ENCODE data around the gene MMP26.
"Not testable (repeated sequence)": the region's sequence is repeated elsewhere in the genome, so short reads cannot be mapped to it uniquely, and the experiment has no call there.

MMP26 gene

GRCh38 chr11:4722616-4723534, 18.3 kb downstream of the MMP26 start:
- not testable (repeated sequence) for DNase-seq (ENCODE audit: low read depth)

GRCh38 chr11:4727171-4727570, 22.6 kb downstream of the MMP26 start:
- no peak for DNase-seq (ENCODE audit: low read depth)

- DNase-seq (ENCODE audit: low read depth), result no peak
Measured at GRCh38 chr11:4740735-4741134, 36.2 kb downstream of the MMP26 start.

DNA sequence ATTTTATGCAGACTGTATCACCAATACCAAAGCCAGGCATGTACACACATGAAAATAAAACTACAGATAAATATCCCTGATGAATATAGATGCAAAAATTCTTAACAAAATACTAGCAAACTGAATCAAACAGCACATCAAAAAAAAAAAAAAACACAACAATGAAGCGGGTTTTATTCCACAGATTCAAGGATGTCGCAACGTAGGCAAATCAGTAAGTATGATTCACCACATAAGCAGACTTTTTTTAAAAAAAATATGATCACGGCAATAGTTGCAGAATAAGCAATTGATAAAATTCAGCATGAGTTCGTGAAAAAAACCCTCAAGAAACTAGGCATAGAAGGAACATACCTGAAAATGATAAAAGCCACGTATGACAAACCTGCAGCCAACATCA, 43.9 kb downstream of the MMP26 start:
- DNase-seq (ENCODE audit: low read depth), result no peak

DNA sequence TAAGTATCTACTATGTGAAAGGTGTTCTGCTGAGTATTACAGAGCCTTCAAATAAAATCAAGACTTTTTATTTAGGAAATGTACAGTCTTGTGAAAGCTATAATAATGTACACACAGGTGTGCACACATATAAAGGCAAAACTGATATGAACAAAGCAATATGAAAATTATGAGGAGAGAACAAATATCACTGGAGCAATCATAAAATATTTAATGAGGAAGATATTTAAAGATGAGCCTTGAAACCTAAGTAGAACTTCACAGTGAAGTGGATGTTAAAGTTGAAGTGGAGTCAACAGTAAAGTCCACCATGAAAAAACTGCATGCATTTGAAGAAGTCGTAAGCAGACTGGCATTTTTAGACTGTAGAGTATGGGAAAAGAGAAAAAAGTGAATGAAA, 46.6 kb downstream of the MMP26 start:
- no peak for DNase-seq (ENCODE audit: low read depth)

Data from stimulated activated CD8-positive, alpha-beta memory T cell treated with anti-CD3 and anti-CD28 coated beads, Interleukin-4, amount 100 ng/mL, for 24 hours (primary cell).